H1 (cell line): ENCODE results near the gene EPB41L1. TPM values are rescaled to one million over a fixed set of nuclear protein-coding genes. Genes with fewer than 3 reads are reported as not detected.

Experiments used
- KDM5A ChIP-seq: fragments of 200-600 bp; IDR thresholded peaks from 2 replicates; pipeline ENCODE4 v1.7.1; 2012; ENCODE audit warnings: mild to moderate bottlenecking, low read length, inconsistent platforms, mixed read lengths
- SIN3A ChIP-seq, 2 experiments: IDR thresholded peaks in 1 of 2; conservative IDR thresholded peaks in 1 of 2; 2 replicates each; pipeline ENCODE4 v1.6.1; 2011 to 2012; ENCODE audit warnings: low read length in 2 of 2, improper control_type of control experiment in 1 of 2, low read depth in 1 of 2, mild to moderate bottlenecking in 1 of 2
- polyA plus RNA-seq, 7 experiments: library from polyadenylated mRNA; depleted of rRNA in 3 of 7; stranded (reverse) in 5 of 7; unstranded in 2 of 7; fragments of >200 nt in 5 of 7; fragments of 200-250 nt in 2 of 7; gene quantifications; 1 replicate in 5 of 7; 2 replicates in 1 of 7; 4 replicates in 1 of 7; pipeline versions ENCODE4 v1.2.1 to v1.2.3, GENCODE V29; 2011 to 2013; ENCODE audit warnings: missing spikeins in 2 of 7, mixed read lengths in 2 of 7
- total RNA-seq: library from RNA; stranded (reverse); fragmentation: NEBNext Ultra II Directional; extraction: Animal tissue kit (Norgen Biotek cat#: 25700); gene quantifications from 2 replicates; pipeline ENCODE4 v1.2.1, GENCODE V29; 2021
- TF ChIP-seq, protein P1 (sequence below), 3 experiments: IDR thresholded peaks; 1 replicate in 2 of 3; 2 replicates in 1 of 3; pipeline versions ENCODE4 v1.5.1 to v1.6.1; 2011; ENCODE audit warnings: low read length in 3 of 3, mild to moderate bottlenecking in 3 of 3, inconsistent platforms in 2 of 3, low read depth in 1 of 3, moderate library complexity in 1 of 3; ENCODE audit not compliant: insufficient read depth in 1 of 3; ENCODE audit errors: control extremely low read depth in 1 of 3

Gene EPB41L1
- total and polyA plus RNA-seq, 2 of the 8 experiments (the other 6 are each of a cell fraction or from before 2014, with no cell fraction given) = 14.8 to 36.0 TPM

DNA sequence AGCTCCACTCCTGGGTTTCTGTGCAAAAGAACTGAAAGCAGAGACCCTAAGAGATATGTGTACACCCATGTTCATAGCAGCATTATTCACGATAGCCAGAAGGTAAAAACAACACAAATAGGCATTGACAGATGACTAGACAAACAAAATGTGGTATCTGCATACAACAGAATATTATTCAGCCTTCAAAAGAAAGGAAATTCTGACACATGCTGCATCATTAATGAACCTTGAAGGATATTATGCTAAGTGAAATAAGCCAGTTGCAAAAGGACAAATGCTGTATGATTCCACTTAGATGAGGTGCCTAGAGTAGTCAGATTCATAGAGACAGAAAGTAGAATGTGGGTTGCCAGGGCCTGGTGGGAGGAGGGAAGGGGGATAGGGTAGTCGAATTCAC is 99.5 kb downstream of the EPB41L1 start (continued):
- TF ChIP-seq SIN3A (conservative IDR thresholded peaks at IDR 0.05 in 1 of 2, IDR thresholded peaks at IDR 0.05 in 1 of 2; ENCODE audit: low read depth in 1 of 2, low read length in 2 of 2) (no peak), KDM5A (no peak)
- TF ChIP-seq, protein P1, sequence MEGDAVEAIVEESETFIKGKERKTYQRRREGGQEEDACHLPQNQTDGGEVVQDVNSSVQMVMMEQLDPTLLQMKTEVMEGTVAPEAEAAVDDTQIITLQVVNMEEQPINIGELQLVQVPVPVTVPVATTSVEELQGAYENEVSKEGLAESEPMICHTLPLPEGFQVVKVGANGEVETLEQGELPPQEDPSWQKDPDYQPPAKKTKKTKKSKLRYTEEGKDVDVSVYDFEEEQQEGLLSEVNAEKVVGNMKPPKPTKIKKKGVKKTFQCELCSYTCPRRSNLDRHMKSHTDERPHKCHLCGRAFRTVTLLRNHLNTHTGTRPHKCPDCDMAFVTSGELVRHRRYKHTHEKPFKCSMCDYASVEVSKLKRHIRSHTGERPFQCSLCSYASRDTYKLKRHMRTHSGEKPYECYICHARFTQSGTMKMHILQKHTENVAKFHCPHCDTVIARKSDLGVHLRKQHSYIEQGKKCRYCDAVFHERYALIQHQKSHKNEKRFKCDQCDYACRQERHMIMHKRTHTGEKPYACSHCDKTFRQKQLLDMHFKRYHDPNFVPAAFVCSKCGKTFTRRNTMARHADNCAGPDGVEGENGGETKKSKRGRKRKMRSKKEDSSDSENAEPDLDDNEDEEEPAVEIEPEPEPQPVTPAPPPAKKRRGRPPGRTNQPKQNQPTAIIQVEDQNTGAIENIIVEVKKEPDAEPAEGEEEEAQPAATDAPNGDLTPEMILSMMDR (IDR thresholded peaks at IDR 0.05; ENCODE audit: control extremely low read depth in 1 of 3, insufficient read depth in 1 of 3, low read depth in 1 of 3, low read length in 3 of 3) = no peak
